HEK293T (cell line): ENCODE data around the gene PRKCZ.

Source experiments
- FOXK2 ChIP-seq: fragments of 450-650 bp; IDR thresholded peaks from 2 replicates; pipeline ENCODE4 v1.6.1; 2016; ENCODE audit warnings: mild to moderate bottlenecking
- LEF1 ChIP-seq: fragments of 450-650 bp; IDR thresholded peaks from 2 replicates; pipeline ENCODE4 v1.6.1; 2017; ENCODE audit warnings: mild to moderate bottlenecking, borderline replicate concordance

GRCh38 chr1:2093636-2094035 is 43.4 kb downstream of the PRKCZ start:
- TF ChIP-seq LEF1 (no peak), FOXK2 (no peak)
